Measurements from ENCODE around the gene EFNB3.
A peak's percentile ranks its signal among the peaks of the same experiment; 100 is the strongest.

Gene EFNB3

GRCh38 chr17:7748076-7748775 lies 43.2 kb downstream of the EFNB3 start:
- Histone ChIP-seq H3K4me1 (ENCODE audit: control insufficient read depth, low read depth, low read length) (no peaks in the 10 kb centered on the region), H3K27ac (ENCODE audit: low read depth, low read length) (peak overlapping the region; percentile 57)
- DNase-seq: peak; percentile 62

GRCh38 chr17:7750321-7750821 lies 45.4 kb downstream of the EFNB3 start:
- no peak for DNase-seq
- no peak overlapping the region for H3K18ac ChIP-seq (ENCODE audit: low read length)
- no peak overlapping the region for H3K56ac ChIP-seq (ENCODE audit: low read length)
- no peak overlapping the region for H3K4me3 ChIP-seq (ENCODE audit: low read length)
- H4K8ac ChIP-seq (ENCODE audit: low read depth, low read length): no peak overlapping the region
- no peak overlapping the region for H3K9ac ChIP-seq (ENCODE audit: low read length)
- no peaks in the 10 kb centered on the region for H3K36me3 ChIP-seq (ENCODE audit: control insufficient read depth, insufficient read depth, low read length)
- H3K4me1 ChIP-seq (ENCODE audit: control insufficient read depth, low read depth, low read length): no peaks in the 10 kb centered on the region
- H4K5ac ChIP-seq (ENCODE audit: low read length): no peak overlapping the region
- no peak overlapping the region for H2BK15ac ChIP-seq (replicated peaks; ENCODE audit: low read depth)
- H3K23ac ChIP-seq (ENCODE audit: low read length): peak overlapping the region; percentile 17
- no peak overlapping the region for H3K4ac ChIP-seq (ENCODE audit: low read depth, low read length)
- no peak overlapping the region for H2BK120ac ChIP-seq (ENCODE audit: low read depth, low read length)
- H3K4me2 ChIP-seq (ENCODE audit: low read length): no peak overlapping the region
- no peaks in the 10 kb centered on the region for H3K79me1 ChIP-seq (ENCODE audit: low read length)
- no peak overlapping the region for H2AK5ac ChIP-seq (ENCODE audit: low read length)
- H3K79me2 ChIP-seq (ENCODE audit: control insufficient read depth, insufficient read depth, low read length): no peaks in the 10 kb centered on the region
- H2BK5ac ChIP-seq (ENCODE audit: low read length): no peak overlapping the region
- no peak overlapping the region for H3K27ac ChIP-seq (ENCODE audit: low read depth, low read length)
- no peaks in the 10 kb centered on the region for H3K27me3 ChIP-seq (ENCODE audit: insufficient read depth, low read length, poor library complexity)
- no CpG with 5 or more reads among the region's 4 CpGs for WGBS (ENCODE audit: extremely low coverage, insufficient coverage, low lambda C conversion rate)

More at GRCh38 chr17:7748076-7748775, 43.2 kb downstream of the EFNB3 start:
- H3K9ac ChIP-seq (ENCODE audit: low read length): no peak overlapping the region
- H2BK5ac ChIP-seq (ENCODE audit: low read length): no peak overlapping the region
- H4K8ac ChIP-seq (ENCODE audit: low read depth, low read length): peak overlapping the region; percentile 83
- H3K18ac ChIP-seq (ENCODE audit: low read length): no peak overlapping the region
- no peaks in the 10 kb centered on the region for H3K79me2 ChIP-seq (ENCODE audit: control insufficient read depth, insufficient read depth, low read length)
- no peak overlapping the region for H3K56ac ChIP-seq (ENCODE audit: low read length)
- no peak overlapping the region for H2BK120ac ChIP-seq (ENCODE audit: low read depth, low read length)
- H2AK5ac ChIP-seq (ENCODE audit: low read length): no peak overlapping the region
- WGBS (ENCODE audit: extremely low coverage, insufficient coverage, low lambda C conversion rate): no CpG with 5 or more reads among the region's 10 CpGs
- no peak overlapping the region for H4K5ac ChIP-seq (ENCODE audit: low read length)
- no peak overlapping the region for H3K4me3 ChIP-seq (ENCODE audit: low read length)
- no peaks in the 10 kb centered on the region for H3K36me3 ChIP-seq (ENCODE audit: control insufficient read depth, insufficient read depth, low read length)
- H3K79me1 ChIP-seq (ENCODE audit: low read length): no peaks in the 10 kb centered on the region
- H3K27me3 ChIP-seq (ENCODE audit: insufficient read depth, low read length, poor library complexity): no peaks in the 10 kb centered on the region
- H3K4ac ChIP-seq (ENCODE audit: low read depth, low read length): no peak overlapping the region
- no peak overlapping the region for H3K23ac ChIP-seq (ENCODE audit: low read length)
- H3K4me2 ChIP-seq (ENCODE audit: low read length): no peak overlapping the region
- no peak overlapping the region for H2BK15ac ChIP-seq (replicated peaks; ENCODE audit: low read depth)

- no peak overlapping the region for H3K4ac ChIP-seq (ENCODE audit: low read depth, low read length)
- no peaks in the 10 kb centered on the region for H3K27me3 ChIP-seq (ENCODE audit: insufficient read depth, low read length, poor library complexity)
- no peak overlapping the region for H3K18ac ChIP-seq (ENCODE audit: low read length)
- no peak overlapping the region for H2BK15ac ChIP-seq (replicated peaks; ENCODE audit: low read depth)
- H3K4me3 ChIP-seq (ENCODE audit: low read length): no peak overlapping the region
- no CpG with 5 or more reads among the region's 8 CpGs for WGBS (ENCODE audit: extremely low coverage, insufficient coverage, low lambda C conversion rate)
- no peak overlapping the region for H4K8ac ChIP-seq (ENCODE audit: low read depth, low read length)
- no peak overlapping the region for H4K5ac ChIP-seq (ENCODE audit: low read length)
- no peaks in the 10 kb centered on the region for H3K4me1 ChIP-seq (ENCODE audit: control insufficient read depth, low read depth, low read length)
- H3K27ac ChIP-seq (ENCODE audit: low read depth, low read length): no peak overlapping the region
- no peak overlapping the region for H2BK5ac ChIP-seq (ENCODE audit: low read length)
- H2AK5ac ChIP-seq (ENCODE audit: low read length): no peak overlapping the region
- no peak overlapping the region for H3K9ac ChIP-seq (ENCODE audit: low read length)
- H3K56ac ChIP-seq (ENCODE audit: low read length): no peak overlapping the region
- DNase-seq: no peak
- H3K36me3 ChIP-seq (ENCODE audit: control insufficient read depth, insufficient read depth, low read length): no peaks in the 10 kb centered on the region
- H3K79me1 ChIP-seq (ENCODE audit: low read length): no peaks in the 10 kb centered on the region
- H2BK120ac ChIP-seq (ENCODE audit: low read depth, low read length): no peak overlapping the region
- H3K4me2 ChIP-seq (ENCODE audit: low read length): no peak overlapping the region
- H3K23ac ChIP-seq (ENCODE audit: low read length): no peak overlapping the region
- no peaks in the 10 kb centered on the region for H3K79me2 ChIP-seq (ENCODE audit: control insufficient read depth, insufficient read depth, low read length)
Observed at GRCh38 chr17:7754656-7755055, 49.7 kb downstream of the EFNB3 start.

- no peaks in the 10 kb centered on the region for H3K36me3 ChIP-seq (ENCODE audit: control insufficient read depth, insufficient read depth, low read length)
- no peak overlapping the region for H3K27ac ChIP-seq (ENCODE audit: low read depth, low read length)
- H4K5ac ChIP-seq (ENCODE audit: low read length): no peak overlapping the region
- H4K8ac ChIP-seq (ENCODE audit: low read depth, low read length): no peak overlapping the region
- H2BK5ac ChIP-seq (ENCODE audit: low read length): no peak overlapping the region
- DNase-seq: no peak
- H3K18ac ChIP-seq (ENCODE audit: low read length): no peak overlapping the region
- no peak overlapping the region for H3K23ac ChIP-seq (ENCODE audit: low read length)
- H2BK120ac ChIP-seq (ENCODE audit: low read depth, low read length): no peak overlapping the region
- H3K4me3 ChIP-seq (ENCODE audit: low read length): no peak overlapping the region
- H3K56ac ChIP-seq (ENCODE audit: low read length): no peak overlapping the region
- no peak overlapping the region for H3K4me2 ChIP-seq (ENCODE audit: low read length)
- H2BK15ac ChIP-seq (replicated peaks; ENCODE audit: low read depth): no peak overlapping the region
- H3K79me2 ChIP-seq (ENCODE audit: control insufficient read depth, insufficient read depth, low read length): no peaks in the 10 kb centered on the region
- no peak overlapping the region for H3K9ac ChIP-seq (ENCODE audit: low read length)
- H3K4me1 ChIP-seq (ENCODE audit: control insufficient read depth, low read depth, low read length): no peaks in the 10 kb centered on the region
- no peak overlapping the region for H3K4ac ChIP-seq (ENCODE audit: low read depth, low read length)
- no peak overlapping the region for H2AK5ac ChIP-seq (ENCODE audit: low read length)
- H3K27me3 ChIP-seq (ENCODE audit: insufficient read depth, low read length, poor library complexity): no peaks in the 10 kb centered on the region
- no peaks in the 10 kb centered on the region for H3K79me1 ChIP-seq (ENCODE audit: low read length)
- no CpG with 5 or more reads among the region's 9 CpGs for WGBS (ENCODE audit: extremely low coverage, insufficient coverage, low lambda C conversion rate)
Observed at GRCh38 chr17:7755095-7755890, 50.3 kb downstream of the EFNB3 start.

- Histone ChIP-seq H3K4ac (ENCODE audit: low read depth, low read length) (no peak overlapping the region), H3K4me3 (ENCODE audit: low read length) (no peak overlapping the region), H3K79me1 (ENCODE audit: low read length) (no peaks in the 10 kb centered on the region), H4K5ac (ENCODE audit: low read length) (no peak overlapping the region), H3K79me2 (ENCODE audit: control insufficient read depth, insufficient read depth, low read length) (no peaks in the 10 kb centered on the region), H3K27ac (ENCODE audit: low read depth, low read length) (no peak overlapping the region), H3K36me3 (ENCODE audit: control insufficient read depth, insufficient read depth, low read length) (no peaks in the 10 kb centered on the region), H2BK5ac (ENCODE audit: low read length) (no peak overlapping the region), H3K9ac (ENCODE audit: low read length) (no peak overlapping the region), H3K56ac (ENCODE audit: low read length) (no peak overlapping the region), H3K4me1 (ENCODE audit: control insufficient read depth, low read depth, low read length) (no peaks in the 10 kb centered on the region), H4K8ac (ENCODE audit: low read depth, low read length) (no peak overlapping the region), H3K27me3 (ENCODE audit: insufficient read depth, low read length, poor library complexity) (no peaks in the 10 kb centered on the region), H2AK5ac (ENCODE audit: low read length) (no peak overlapping the region), H3K23ac (ENCODE audit: low read length) (no peak overlapping the region), H3K4me2 (ENCODE audit: low read length) (no peak overlapping the region), H3K18ac (ENCODE audit: low read length) (no peak overlapping the region), H2BK120ac (ENCODE audit: low read depth, low read length) (no peak overlapping the region), H2BK15ac (replicated peaks; ENCODE audit: low read depth) (no peak overlapping the region)
- no CpG with 5 or more reads among the region's 14 CpGs for WGBS (ENCODE audit: extremely low coverage, insufficient coverage, low lambda C conversion rate)
- DNase-seq: no peak
Observed at GRCh38 chr17:7756968-7757367, 52.0 kb downstream of the EFNB3 start.
